Suprapubic skin (tissue), 3 donors: Measurements from ENCODE around the gene MMUT.

Experiments
- CTCF ChIP-seq, 2 donors: fragments of 200-600 bp in 1 of 2; fragments of 450-650 bp in 1 of 2; sonication (generic) in 1 of 2; IDR thresholded peaks; one replicate each; pipeline ENCODE4 v1.5.1; 2016 to 2019; ENCODE audit warnings: antibody characterized with exemption in 2 of 2, mild to moderate bottlenecking in 1 of 2, moderate library complexity in 1 of 2
- POLR2A ChIP-seq, 2 donors: fragments of 450-650 bp; IDR thresholded peaks; one replicate each; pipeline ENCODE4 v1.6.1; 2017; ENCODE audit warnings: antibody characterized with exemption in 2 of 2, mild to moderate bottlenecking in 2 of 2, moderate library complexity in 2 of 2

- no peak for TF ChIP-seq POLR2A (IDR thresholded peaks at IDR 0.05)
- TF ChIP-seq CTCF (IDR thresholded peaks at IDR 0.05): no peak
Measured at GRCh38 chr6:49384904-49385303, 78.1 kb downstream of the MMUT start.
